DOHH2 (cell line): Measurements from ENCODE around the gene GPR78.

Experiments used
- H3F3A ChIP-seq: fragments of 200-600 bp; sonication (generic), shearing (Covaris generic); 2 replicates; pipeline ENCODE4 v1.6.0; 2016; ENCODE audit warnings: antibody characterized with exemption, mild to moderate bottlenecking; ENCODE audit not compliant: control insufficient read depth, insufficient read depth
- H3K27ac ChIP-seq: fragments of 200-600 bp; sonication (generic); 2 replicates; pipeline ENCODE4 v1.5.1; 2014; ENCODE audit warnings: low read depth, mild to moderate bottlenecking, low read length, moderate library complexity
- H3K27me3 ChIP-seq: fragments of 200-600 bp; sonication (generic); 2 replicates; pipeline ENCODE4 v1.6.1; 2014; ENCODE audit warnings: mild to moderate bottlenecking, low read length, mixed read lengths; ENCODE audit not compliant: control insufficient read depth
- H3K36me3 ChIP-seq: fragments of 200-600 bp; sonication (generic); 2 replicates; pipeline ENCODE4 v1.6.1; 2014; ENCODE audit warnings: mild to moderate bottlenecking, low read length, moderate library complexity, mixed read lengths; ENCODE audit not compliant: control insufficient read depth
- H3K4me1 ChIP-seq: fragments of 200-600 bp; sonication (generic); 2 replicates; pipeline ENCODE4 v1.6.1; 2014; ENCODE audit warnings: mild to moderate bottlenecking, low read length, mixed read lengths; ENCODE audit not compliant: control insufficient read depth
- H3K4me2 ChIP-seq: fragments of 200-600 bp; sonication (generic); 2 replicates; pipeline ENCODE4 v1.6.0; 2014; ENCODE audit warnings: mild to moderate bottlenecking, low read length, moderate library complexity
- H3K4me3 ChIP-seq: fragments of 200-600 bp; sonication (generic); 2 replicates; pipeline ENCODE4 v1.5.1; 2014; ENCODE audit warnings: mild to moderate bottlenecking, low read length, mixed read lengths
- H3K79me2 ChIP-seq: fragments of 200-600 bp; sonication (generic); 2 replicates; pipeline ENCODE4 v1.6.1; 2014; ENCODE audit warnings: mild to moderate bottlenecking, low read length, mixed read lengths; ENCODE audit not compliant: control insufficient read depth
- H3K9me2 ChIP-seq: fragments of 200-600 bp; sonication (generic); replicated peaks from 2 replicates; pipeline ENCODE4 v1.6.1; 2014; ENCODE audit warnings: mild to moderate bottlenecking, low read length, mixed read lengths; ENCODE audit not compliant: control insufficient read depth
- H3K9me3 ChIP-seq: fragments of 200-600 bp; sonication (generic); 2 replicates; pipeline ENCODE4 v1.6.1; 2014; ENCODE audit warnings: antibody characterized with exemption, low read length, mixed read lengths; ENCODE audit not compliant: control insufficient read depth, insufficient read depth
- H4K20me1 ChIP-seq: fragments of 200-600 bp; sonication (generic); 2 replicates; pipeline ENCODE4 v1.6.0; 2014; ENCODE audit warnings: low read depth, mild to moderate bottlenecking, antibody characterized with exemption, low read length, moderate library complexity; ENCODE audit not compliant: control insufficient read depth, insufficient read depth
- EZH2phosphoT487 ChIP-seq: fragments of 200-600 bp; sonication (generic); IDR thresholded peaks from 2 replicates; pipeline ENCODE4 v1.6.1; 2017; ENCODE audit warnings: borderline replicate concordance, mild to moderate bottlenecking, antibody characterized with exemption, low read length, moderate library complexity, mixed read lengths
- TF ChIP-seq, protein P1 (sequence below): fragments of 200-600 bp; sonication (generic); IDR thresholded peaks from one replicate; pipeline ENCODE4 v1.5.1; 2014; ENCODE audit warnings: antibody characterized with exemption, mild to moderate bottlenecking, low read depth, low read length; ENCODE audit not compliant: poor library complexity, severe bottlenecking

GPR78 gene

DNA sequence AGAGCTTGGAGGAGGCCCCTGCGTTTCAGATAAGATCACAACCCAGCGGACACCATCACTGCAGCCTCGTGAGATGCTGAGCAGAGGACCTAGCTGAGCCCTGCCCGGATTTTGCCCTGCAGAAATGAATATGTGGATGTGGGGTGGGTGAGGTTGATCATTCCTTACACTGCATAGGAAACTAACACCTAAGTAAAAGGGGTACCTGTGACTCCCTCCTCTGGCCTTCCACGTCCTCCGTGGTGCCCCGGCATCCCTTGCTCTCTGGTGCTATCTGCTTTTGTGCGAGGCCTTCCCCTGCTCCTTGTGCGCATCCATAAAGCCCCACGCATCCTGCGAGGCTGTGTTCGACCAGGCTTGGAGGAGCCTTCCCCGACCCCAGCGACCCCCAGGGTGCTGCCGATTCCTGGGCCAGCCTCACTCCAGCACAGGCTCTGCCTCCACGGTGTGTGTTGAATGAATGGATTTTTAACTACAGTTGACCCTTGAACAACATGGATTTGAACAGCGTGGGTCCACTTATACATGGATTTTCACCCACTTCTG is 25.6 kb upstream of the GPR78 start:
- Histone ChIP-seq H3K27me3 (no peaks in the 10 kb centered on the region), H3F3A (no peaks in the 10 kb centered on the region), H3K9me2 (no peaks in the 10 kb centered on the region), H3K4me3 (no peak overlapping the region), H3K79me2 (no peaks in the 10 kb centered on the region), H3K36me3 (no peaks in the 10 kb centered on the region), H3K27ac (no peak overlapping the region), H4K20me1 (no peaks in the 10 kb centered on the region), H3K9me3 (no peaks in the 10 kb centered on the region), H3K4me2 (no peak overlapping the region), H3K4me1 (no peaks in the 10 kb centered on the region)
- no peak for TF ChIP-seq EZH2phosphoT487
- TF ChIP-seq, protein P1, sequence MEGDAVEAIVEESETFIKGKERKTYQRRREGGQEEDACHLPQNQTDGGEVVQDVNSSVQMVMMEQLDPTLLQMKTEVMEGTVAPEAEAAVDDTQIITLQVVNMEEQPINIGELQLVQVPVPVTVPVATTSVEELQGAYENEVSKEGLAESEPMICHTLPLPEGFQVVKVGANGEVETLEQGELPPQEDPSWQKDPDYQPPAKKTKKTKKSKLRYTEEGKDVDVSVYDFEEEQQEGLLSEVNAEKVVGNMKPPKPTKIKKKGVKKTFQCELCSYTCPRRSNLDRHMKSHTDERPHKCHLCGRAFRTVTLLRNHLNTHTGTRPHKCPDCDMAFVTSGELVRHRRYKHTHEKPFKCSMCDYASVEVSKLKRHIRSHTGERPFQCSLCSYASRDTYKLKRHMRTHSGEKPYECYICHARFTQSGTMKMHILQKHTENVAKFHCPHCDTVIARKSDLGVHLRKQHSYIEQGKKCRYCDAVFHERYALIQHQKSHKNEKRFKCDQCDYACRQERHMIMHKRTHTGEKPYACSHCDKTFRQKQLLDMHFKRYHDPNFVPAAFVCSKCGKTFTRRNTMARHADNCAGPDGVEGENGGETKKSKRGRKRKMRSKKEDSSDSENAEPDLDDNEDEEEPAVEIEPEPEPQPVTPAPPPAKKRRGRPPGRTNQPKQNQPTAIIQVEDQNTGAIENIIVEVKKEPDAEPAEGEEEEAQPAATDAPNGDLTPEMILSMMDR, result no peak

DNA sequence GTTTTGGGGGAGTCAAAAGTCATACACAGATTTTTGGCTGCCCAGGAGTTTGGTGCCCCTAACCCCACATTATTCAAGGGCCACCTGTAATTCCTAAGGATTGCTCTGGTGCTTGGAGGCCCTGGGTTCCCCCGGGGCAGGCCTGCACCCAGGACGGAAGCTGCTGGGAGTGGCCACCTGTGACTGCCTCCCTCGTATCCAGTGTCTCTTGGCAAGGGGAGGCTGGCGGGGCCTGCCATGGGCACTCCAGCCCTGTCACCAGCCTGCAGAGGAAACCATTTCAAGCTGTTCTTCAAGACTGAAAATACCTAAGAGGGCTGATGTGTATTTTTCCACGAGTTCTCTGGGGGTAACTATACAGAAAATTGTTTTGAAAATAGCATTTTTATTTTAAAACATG is 24.5 kb upstream of the GPR78 start:
- Histone ChIP-seq H3K9me2 (no peaks in the 10 kb centered on the region), H3K27ac (no peak overlapping the region), H3K4me3 (no peak overlapping the region), H3K4me2 (no peak overlapping the region), H3K9me3 (no peaks in the 10 kb centered on the region), H3F3A (no peaks in the 10 kb centered on the region), H3K27me3 (no peaks in the 10 kb centered on the region), H3K36me3 (no peaks in the 10 kb centered on the region), H3K79me2 (no peaks in the 10 kb centered on the region), H4K20me1 (no peaks in the 10 kb centered on the region), H3K4me1 (no peaks in the 10 kb centered on the region)
- no peak for TF ChIP-seq EZH2phosphoT487
- TF ChIP-seq, protein P1, result no peak

DNA sequence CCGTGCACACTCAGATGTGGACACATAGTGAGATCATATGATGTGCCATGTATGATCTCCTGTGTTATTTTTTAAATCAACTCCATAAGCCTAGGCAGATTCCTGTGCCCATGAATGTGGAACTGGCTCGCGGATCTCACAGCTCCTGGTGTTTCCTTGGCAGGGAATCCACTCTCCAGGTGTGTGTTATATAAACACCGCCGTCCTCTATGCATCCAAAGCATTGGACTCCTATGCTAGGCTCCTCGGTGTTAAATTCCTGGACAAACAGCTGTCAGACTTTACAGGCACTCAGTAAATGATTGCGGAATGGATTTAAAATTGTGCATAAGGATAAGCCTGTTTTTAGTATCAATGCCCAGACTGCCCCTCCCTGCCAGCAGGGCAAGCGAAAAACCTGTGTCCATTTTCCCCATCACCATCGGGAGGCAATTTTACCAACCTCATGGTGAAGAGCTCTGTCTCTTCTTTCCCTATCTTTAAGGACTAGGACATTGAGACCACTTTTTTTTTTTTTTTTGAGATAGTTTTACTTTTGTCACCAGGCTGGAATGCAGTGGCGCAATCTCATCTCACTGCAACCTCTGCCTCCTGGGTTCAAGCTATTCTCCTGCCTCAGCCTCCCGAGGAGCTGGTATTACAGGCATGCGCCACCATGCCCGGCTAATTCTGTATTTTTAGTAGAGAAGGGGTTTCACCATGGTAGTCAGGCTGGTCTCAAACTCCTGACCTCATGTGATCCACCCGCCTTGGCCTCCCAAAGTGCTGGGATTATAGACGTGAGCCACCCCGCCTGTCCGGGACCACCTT is 23.6 kb upstream of the GPR78 start:
- Histone ChIP-seq H3F3A (no peaks in the 10 kb centered on the region), H3K4me1 (no peaks in the 10 kb centered on the region), H3K36me3 (no peaks in the 10 kb centered on the region), H3K27me3 (no peaks in the 10 kb centered on the region), H3K9me2 (no peaks in the 10 kb centered on the region), H3K9me3 (no peaks in the 10 kb centered on the region), H3K4me2 (no peak overlapping the region), H3K79me2 (no peaks in the 10 kb centered on the region), H3K4me3 (no peak overlapping the region), H4K20me1 (no peaks in the 10 kb centered on the region), H3K27ac (no peak overlapping the region)
- TF ChIP-seq EZH2phosphoT487, result no peak
- TF ChIP-seq, protein P1, result no peak
